ENCODE results near the gene AOPEP. TPM values are rescaled to one million over a fixed set of nuclear protein-coding genes. Genes with fewer than 3 reads are reported as not detected.

The AOPEP gene
- polyA plus RNA-seq, 1 of the 3 experiments (the other 2 are of a cell fraction): 54.6 TPM

DNA sequence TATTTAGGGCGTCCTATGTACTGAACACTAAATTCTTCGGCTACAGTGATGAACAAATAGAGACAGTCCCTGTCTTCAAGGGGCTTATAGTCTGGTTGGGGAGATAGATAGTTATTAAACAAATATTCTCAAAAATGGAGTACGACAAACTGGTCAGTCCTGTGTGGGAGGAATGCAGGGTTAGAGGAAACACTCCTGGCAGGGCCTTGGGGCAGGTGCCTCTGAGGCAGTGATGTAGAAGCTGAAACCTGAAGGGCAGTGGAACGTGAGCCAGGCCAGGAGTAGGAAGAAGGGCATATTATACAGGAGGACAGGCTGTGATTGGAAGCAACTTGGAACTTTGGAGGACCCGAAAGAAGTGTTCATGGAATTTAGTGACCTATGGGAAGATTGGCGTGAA, 133.4 kb downstream of the AOPEP start:
- H3K4me2 ChIP-seq: no peak overlapping the region
- no peak overlapping the region for H3K27ac ChIP-seq (ENCODE audit: low read depth in 2 of 2, low read length in 1 of 2)
- no peaks in the 10 kb centered on the region for H3K9me3 ChIP-seq
- H3K4me3 ChIP-seq (ENCODE audit: low read depth in 2 of 2, low read length in 1 of 2): no peak overlapping the region
- peaks cover 6% of the 10 kb centered on the region for H3K79me2 ChIP-seq (ENCODE audit: insufficient read depth)
- H3K9me2 ChIP-seq: no peaks in the 10 kb centered on the region
- H2AFZ ChIP-seq (ENCODE audit: low read depth): no peak overlapping the region
- peaks cover 5% of the 10 kb centered on the region for H3F3A ChIP-seq (replicated peaks; ENCODE audit: insufficient read depth)
- ChIA-PET POLR2A (no interaction called here), CTCF (interaction anchor here (0.6 to 1.0 kb wide), 2 partner anchors 56 to 268 kb away, joined by 3 read pairs; no protein-coding TSS in a partner anchor)
- H3K4me1 ChIP-seq (ENCODE audit: control insufficient read depth in 1 of 2, insufficient read depth in 2 of 2, low read depth in 1 of 2, low read length in 1 of 2): peaks cover 9 to 29% of the 10 kb centered on the region in 2 experiments
- DNase-seq: no peak
- no peaks in the 10 kb centered on the region for H4K20me1 ChIP-seq (ENCODE audit: insufficient read depth)
- no peaks in the 10 kb centered on the region for H3K36me3 ChIP-seq (replicated peaks in 1 of 2; ENCODE audit: control insufficient read depth in 1 of 2, insufficient read depth in 2 of 2, low read length in 1 of 2)
- H3K9ac ChIP-seq: no peak overlapping the region
- WGBS (ENCODE audit: low lambda C conversion rate): 91% methylated on average over 6 of the region's 6 CpGs
- no peaks in the 10 kb centered on the region for H3K27me3 ChIP-seq (ENCODE audit: insufficient read depth)
- no peak for TF ChIP-seq MAX (IDR thresholded peaks at IDR 0.05; ENCODE audit: low read depth)
- TF ChIP-seq FOXM1 (IDR thresholded peaks at IDR 0.05; ENCODE audit: low read depth): no peak
- TF ChIP-seq NRF1 (IDR thresholded peaks at IDR 0.05; ENCODE audit: low read depth, low read length): no peak
- no peak for TF ChIP-seq RAD21 (IDR thresholded peaks at IDR 0.05; ENCODE audit: low read length)
- no peak for TF ChIP-seq NFIC (IDR thresholded peaks at IDR 0.05; ENCODE audit: borderline replicate concordance)
- no peak for TF ChIP-seq SMC3 (IDR thresholded peaks at IDR 0.05; ENCODE audit: low read depth, low read length)
- TF ChIP-seq GATA2 (CRISPR knock-in tag; IDR thresholded peaks at IDR 0.05): no peak
- no peak for TF ChIP-seq IRF3 (IDR thresholded peaks at IDR 0.05; ENCODE audit: low read depth, low read length)
- TF ChIP-seq, protein P1, sequence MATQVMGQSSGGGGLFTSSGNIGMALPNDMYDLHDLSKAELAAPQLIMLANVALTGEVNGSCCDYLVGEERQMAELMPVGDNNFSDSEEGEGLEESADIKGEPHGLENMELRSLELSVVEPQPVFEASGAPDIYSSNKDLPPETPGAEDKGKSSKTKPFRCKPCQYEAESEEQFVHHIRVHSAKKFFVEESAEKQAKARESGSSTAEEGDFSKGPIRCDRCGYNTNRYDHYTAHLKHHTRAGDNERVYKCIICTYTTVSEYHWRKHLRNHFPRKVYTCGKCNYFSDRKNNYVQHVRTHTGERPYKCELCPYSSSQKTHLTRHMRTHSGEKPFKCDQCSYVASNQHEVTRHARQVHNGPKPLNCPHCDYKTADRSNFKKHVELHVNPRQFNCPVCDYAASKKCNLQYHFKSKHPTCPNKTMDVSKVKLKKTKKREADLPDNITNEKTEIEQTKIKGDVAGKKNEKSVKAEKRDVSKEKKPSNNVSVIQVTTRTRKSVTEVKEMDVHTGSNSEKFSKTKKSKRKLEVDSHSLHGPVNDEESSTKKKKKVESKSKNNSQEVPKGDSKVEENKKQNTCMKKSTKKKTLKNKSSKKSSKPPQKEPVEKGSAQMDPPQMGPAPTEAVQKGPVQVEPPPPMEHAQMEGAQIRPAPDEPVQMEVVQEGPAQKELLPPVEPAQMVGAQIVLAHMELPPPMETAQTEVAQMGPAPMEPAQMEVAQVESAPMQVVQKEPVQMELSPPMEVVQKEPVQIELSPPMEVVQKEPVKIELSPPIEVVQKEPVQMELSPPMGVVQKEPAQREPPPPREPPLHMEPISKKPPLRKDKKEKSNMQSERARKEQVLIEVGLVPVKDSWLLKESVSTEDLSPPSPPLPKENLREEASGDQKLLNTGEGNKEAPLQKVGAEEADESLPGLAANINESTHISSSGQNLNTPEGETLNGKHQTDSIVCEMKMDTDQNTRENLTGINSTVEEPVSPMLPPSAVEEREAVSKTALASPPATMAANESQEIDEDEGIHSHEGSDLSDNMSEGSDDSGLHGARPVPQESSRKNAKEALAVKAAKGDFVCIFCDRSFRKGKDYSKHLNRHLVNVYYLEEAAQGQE (IDR thresholded peaks at IDR 0.05; ENCODE audit: low read depth, low read length): no peak
- no peak for TF ChIP-seq RXRA (IDR thresholded peaks at IDR 0.05; ENCODE audit: borderline replicate concordance, low read depth)
- TF ChIP-seq RFX5 (IDR thresholded peaks at IDR 0.05; ENCODE audit: low read length): no peak
- no peak for TF ChIP-seq JUND (IDR thresholded peaks at IDR 0.05)
- TF ChIP-seq YY1 (IDR thresholded peaks at IDR 0.05; ENCODE audit: low read depth): no peak
